ENCODE data around the gene CELA2A.

The CELA2A gene

GRCh38 chr1:15456313-15456954 is at the start of gene CELA2A:
TSS of gene CELA2A (plus strand) at chr1:15456732. CDS start at chr1:15456754, 22 bp downstream.
- DNase-seq (ENCODE audit: low read depth): no peak
- H3K4me3 ChIP-seq (ENCODE audit: low read depth, low read length): no peak within 1 kb of the TSS

- H3K4me3 ChIP-seq (ENCODE audit: low read depth, low read length): no peak overlapping the region
- DNase-seq (ENCODE audit: low read depth): no peak
Observed at GRCh38 chr1:15407580-15407979, 49.0 kb upstream of the CELA2A start.

- no peak for DNase-seq (ENCODE audit: low read depth)
- H3K4me3 ChIP-seq (ENCODE audit: low read depth, low read length): peak overlapping the region; percentile 89
Observed at GRCh38 chr1:15408890-15409387, 47.6 kb upstream of the CELA2A start.

GRCh38 chr1:15409388-15410222 is 46.9 kb upstream of the CELA2A start, which contains the start of gene EFHD2:
TSS of gene EFHD2 (plus strand) at chr1:15409888. CDS start at chr1:15409972, 84 bp downstream.
- no peak for DNase-seq (ENCODE audit: low read depth)
- H3K4me3 ChIP-seq (ENCODE audit: low read depth, low read length): peak within 1 kb of the TSS; percentile 89

- H3K4me3 ChIP-seq (ENCODE audit: low read depth, low read length): peak overlapping the region; percentile 89
- DNase-seq (ENCODE audit: low read depth): no peak
Observed at GRCh38 chr1:15410223-15410883, 46.2 kb upstream of the CELA2A start.

- no peak for DNase-seq (ENCODE audit: low read depth)
- peak overlapping the region; percentile 89 for H3K4me3 ChIP-seq (ENCODE audit: low read depth, low read length)
Observed at GRCh38 chr1:15410884-15411245, 45.7 kb upstream of the CELA2A start.

GRCh38 chr1:15411593-15412137 is 44.9 kb upstream of the CELA2A start:
- no peak for DNase-seq (ENCODE audit: low read depth)

GRCh38 chr1:15412175-15412800 is 44.2 kb upstream of the CELA2A start:
- peak overlapping the region; percentile 89 for H3K4me3 ChIP-seq (ENCODE audit: low read depth, low read length)
- DNase-seq (ENCODE audit: low read depth): no peak

More at GRCh38 chr1:15411593-15412137, 44.9 kb upstream of the CELA2A start:
- peak overlapping the region; percentile 89 for H3K4me3 ChIP-seq (ENCODE audit: low read depth, low read length)

- no peak for DNase-seq (ENCODE audit: low read depth)
Observed at GRCh38 chr1:15412843-15413242, 43.7 kb upstream of the CELA2A start.

GRCh38 chr1:15413563-15414444 is 42.7 kb upstream of the CELA2A start:
- H3K4me3 ChIP-seq (ENCODE audit: low read depth, low read length): peak overlapping the region; percentile 20
- no peak for DNase-seq (ENCODE audit: low read depth)

More at GRCh38 chr1:15412843-15413242, 43.7 kb upstream of the CELA2A start:
- peak overlapping the region; percentile 89 for H3K4me3 ChIP-seq (ENCODE audit: low read depth, low read length)

- DNase-seq (ENCODE audit: low read depth): no peak
- no peak overlapping the region for H3K4me3 ChIP-seq (ENCODE audit: low read depth, low read length)
Observed at GRCh38 chr1:15414445-15414983, 42.0 kb upstream of the CELA2A start.

GRCh38 chr1:15417059-15417934 is 39.2 kb upstream of the CELA2A start:
- H3K4me3 ChIP-seq (ENCODE audit: low read depth, low read length): no peak overlapping the region
- no peak for DNase-seq (ENCODE audit: low read depth)

GRCh38 chr1:15418806-15419515 is 37.6 kb upstream of the CELA2A start:
- H3K4me3 ChIP-seq (ENCODE audit: low read depth, low read length): no peak overlapping the region
- no peak for DNase-seq (ENCODE audit: low read depth)

GRCh38 chr1:15420853-15421465 is 35.6 kb upstream of the CELA2A start:
- DNase-seq (ENCODE audit: low read depth): no peak
- H3K4me3 ChIP-seq (ENCODE audit: low read depth, low read length): no peak overlapping the region

- DNase-seq (ENCODE audit: low read depth): no peak
Observed at GRCh38 chr1:15422871-15423270, 33.7 kb upstream of the CELA2A start.

More at GRCh38 chr1:15422871-15423270, 33.7 kb upstream of the CELA2A start:
- H3K4me3 ChIP-seq (ENCODE audit: low read depth, low read length): no peak overlapping the region

All from skeletal muscle cell (primary cell).